ENCODE measurements around the gene BTBD6. TPM values are rescaled to one million over a fixed set of nuclear protein-coding genes. Genes with fewer than 3 reads are reported as not detected.
A peak's percentile ranks its signal among the peaks of the same experiment; 100 is the strongest.

The BTBD6 gene
- total and polyA plus RNA-seq, 2 of the 8 experiments (the other 6 are each of a cell fraction or from before 2014, with no cell fraction given), result 10.1 to 10.2 TPM

DNA sequence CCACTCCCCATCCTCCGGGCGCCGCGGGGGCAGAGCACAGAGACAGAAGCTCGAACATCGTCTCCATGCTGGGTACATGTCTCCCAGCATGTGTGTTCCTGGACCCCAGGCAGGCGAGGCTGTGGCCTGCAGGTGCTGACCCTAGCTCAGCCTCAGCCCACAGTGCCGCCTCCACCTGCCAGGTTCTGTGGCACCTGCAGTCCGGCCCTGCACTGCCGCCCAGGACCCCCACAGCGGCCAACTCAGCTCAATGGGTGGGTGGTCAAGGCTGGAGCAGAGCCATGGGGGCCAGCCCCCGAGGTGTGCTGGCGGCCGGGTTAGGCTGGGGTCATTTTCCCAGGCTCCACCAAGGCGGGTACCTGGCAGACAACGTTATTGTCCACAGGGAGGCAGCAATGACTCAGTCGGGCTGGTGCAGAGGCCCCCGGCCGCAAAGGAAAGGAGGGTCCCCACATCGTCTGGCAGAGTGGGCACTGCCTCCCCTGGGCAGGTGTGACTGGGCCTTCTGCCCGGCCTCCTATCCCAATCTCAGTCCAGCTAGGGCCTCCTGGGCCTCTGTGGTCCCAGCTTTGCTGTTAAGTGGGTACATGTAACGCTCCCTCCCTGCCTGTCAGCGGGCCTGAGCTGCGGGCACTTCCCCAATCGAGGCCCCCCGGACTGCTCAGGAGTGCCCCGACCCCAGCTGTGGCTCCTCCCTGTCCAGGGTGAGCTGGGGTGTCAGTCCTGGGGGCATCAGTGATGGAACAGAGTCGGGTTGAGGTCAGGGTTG lies 47.0 kb upstream of the BTBD6 start:
- H3K4ac ChIP-seq (replicated peaks; ENCODE audit: insufficient read length, low read depth, low read length), result no peak overlapping the region
- WGBS, 2 experiments (ENCODE audit: extremely low coverage in 1 of 2, insufficient coverage in 1 of 2, insufficient read length in 1 of 2, insufficient replicate concordance in 2 of 2, low coverage in 1 of 2, low lambda C conversion rate in 2 of 2, missing lambda C conversion rate in 1 of 2), result 80% methylated on average over 28 of the region's 28 CpGs; no CpG with 5 or more reads in 1 of the 2 experiments
- H4K5ac ChIP-seq (ENCODE audit: insufficient read length, low read depth, low read length), result no peak overlapping the region
- no peaks in the 10 kb centered on the region for H3K36me3 ChIP-seq (ENCODE audit: control insufficient read depth in 2 of 4, insufficient read depth in 4 of 4, low read length in 3 of 4)
- no peak overlapping the region for H2AFZ ChIP-seq (ENCODE audit: low read length)
- 0 out of 2 replicates have a peak overlapping the region, but pooled peaks have one; percentile 27 for H2BK12ac ChIP-seq (ENCODE audit: low read depth, low read length)
- no peaks in the 10 kb centered on the region for H3K79me2 ChIP-seq (ENCODE audit: control insufficient read depth in 1 of 2, insufficient read depth in 2 of 2, low read length in 2 of 2)
- no peak overlapping the region for H2BK120ac ChIP-seq (replicated peaks; ENCODE audit: low read depth, low read length)
- H3K27ac ChIP-seq (ENCODE audit: low read depth, low read length), result no peak overlapping the region
- H3K23ac ChIP-seq (ENCODE audit: insufficient read length), result no peak overlapping the region
- H4K20me1 ChIP-seq (replicated peaks in 1 of 2; ENCODE audit: control insufficient read depth in 1 of 2, insufficient read depth in 2 of 2, low read length in 2 of 2), result peaks cover 3 to 8% of the 10 kb centered on the region in 2 experiments
- no peak overlapping the region for H3K4me3 ChIP-seq (ENCODE audit: extremely low read depth in 1 of 4, insufficient read depth in 2 of 4, low read depth in 3 of 4, low read length in 4 of 4)
- no peaks in the 10 kb centered on the region for H3K9me3 ChIP-seq (ENCODE audit: insufficient read depth in 2 of 2, low read depth in 1 of 2, low read length in 1 of 2)
- H2AK5ac ChIP-seq (ENCODE audit: low read depth, low read length), result no peak overlapping the region
- peaks cover 2% of the 10 kb centered on the region; the same call in 1 of the 2 replicates for H3K23me2 ChIP-seq (ENCODE audit: low read depth, low read length)
- H3K18ac ChIP-seq (ENCODE audit: extremely low read depth, low read length), result no peak overlapping the region
- H2BK15ac ChIP-seq (ENCODE audit: low read length), result no peak overlapping the region
- no peak overlapping the region for H2BK20ac ChIP-seq (ENCODE audit: low read length)
- POLR2A ChIA-PET (ENCODE audit: partially characterized antibody), result no interaction called here
- H3K79me1 ChIP-seq (ENCODE audit: low read depth, low read length), result no peaks in the 10 kb centered on the region
- peak overlapping the region; percentile 35; the same call in 1 of the 2 replicates for H4K8ac ChIP-seq (ENCODE audit: extremely low read depth, insufficient read depth, low read length)
- H3K9ac ChIP-seq (replicated peaks in 1 of 4; ENCODE audit: extremely low read depth in 1 of 4, low read depth in 3 of 4, low read length in 3 of 4), result no peak overlapping the region
- H3K4me1 ChIP-seq (replicated peaks in 1 of 4; ENCODE audit: control insufficient read depth in 3 of 4, insufficient read depth in 4 of 4, low read length in 3 of 4), result peaks cover 0 to 14% (median 5%) of the 10 kb centered on the region in 4 experiments; a peak in 5 of 7 replicates
- TF ChIP-seq RAD21 (IDR thresholded peaks at IDR 0.05 in 1 of 2, conservative IDR thresholded peaks at IDR 0.05 in 1 of 2; ENCODE audit: low read depth in 2 of 2, low read length in 2 of 2) (peak; percentile 56 to 68), SIRT6 (IDR thresholded peaks at IDR 0.05; ENCODE audit: low read length) (no peak), CTCF (IDR thresholded peaks at IDR 0.05; ENCODE audit: control extremely low read depth in 1 of 3, insufficient read depth in 1 of 3, low read depth in 1 of 3, low read length in 3 of 3) (peak in 2 of 3 experiments; percentile 29 to 48; a peak in 2 of 4 replicates)
- no peak overlapping the region for H4K91ac ChIP-seq (replicated peaks; ENCODE audit: insufficient read length, low read length)
- CTCF ChIA-PET (ENCODE audit: partially characterized antibody), result interaction anchor here (0.5 to 6.2 kb wide), 38 partner anchors 11 to 949 kb away, joined by 3 to 36 read pairs (median 4); partner anchors contain the start of gene BTBD6
- no peak overlapping the region for H3K56ac ChIP-seq (replicated peaks; ENCODE audit: insufficient read length, low read depth, low read length)
- no peak overlapping the region for H3K4me2 ChIP-seq (ENCODE audit: insufficient read depth in 1 of 2, low read depth in 2 of 2, low read length in 2 of 2)
- DNase-seq (ENCODE audit: low read depth in 1 of 2, low spot score in 2 of 2) (peak in 1 of 2 experiments; percentile 67), FAIRE-seq (no peak)
- no peak overlapping the region for H2BK5ac ChIP-seq (ENCODE audit: low read depth, low read length)
- H3K27me3 ChIP-seq (replicated peaks in 1 of 4; ENCODE audit: control insufficient read depth in 3 of 4, extremely low read depth in 1 of 4, insufficient read depth in 3 of 4, low read length in 3 of 4), result peaks cover 0 to 16% (median 13%) of the 10 kb centered on the region in 4 experiments; a peak in 4 of 7 replicates
- H3K14ac ChIP-seq (ENCODE audit: insufficient read length), result no peak overlapping the region

Data from H1 (cell line).